GM13977 (cell line): ENCODE results near the gene REELD1.

Experiments used
- DNase-seq: peaks from one replicate; pipeline ENCODE4 v3.0.0; 2012; ENCODE audit warnings: low spot score
- in situ Hi-C: fragments of 300-500 bp; cut with MboI; formaldehyde crosslinking; loops from one replicate; pipeline ENCODE4 v1.12.0; 2022; ENCODE audit warnings: low sequenced_read_pairs, low pct_unique_long_range_greater_than_20kb, mixed read lengths, inconsistent platforms; ENCODE audit not compliant: unreplicated experiment
- TF ChIP-seq, protein P1 (sequence below): IDR thresholded peaks from 2 replicates; pipeline ENCODE4 v1.5.1; 2012; ENCODE audit warnings: mild to moderate bottlenecking, control low read depth; ENCODE audit not compliant: insufficient read depth; ENCODE audit errors: extremely low read depth, missing control alignments

The REELD1 gene

DNA sequence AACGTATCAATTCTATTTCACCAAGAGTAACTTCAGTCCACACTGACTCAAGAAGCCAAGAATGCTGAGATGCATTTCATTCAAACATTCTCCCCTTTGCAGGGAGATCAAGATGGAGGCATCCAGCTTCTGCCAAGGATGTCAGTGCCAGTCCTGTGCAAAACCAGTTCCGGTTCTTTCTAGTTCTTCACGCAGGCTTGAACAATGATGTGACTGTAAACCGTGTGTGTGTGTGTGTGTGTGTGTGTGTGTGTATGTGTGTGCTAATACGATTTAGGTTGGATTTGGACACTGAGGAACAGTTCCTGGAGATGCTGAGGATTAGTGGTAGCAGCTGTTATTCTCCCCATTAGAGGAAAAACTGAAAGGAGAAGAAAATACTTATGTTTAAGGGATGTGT lies at the start of gene REELD1:
Gene REELD1, plus strand, starts transcription at position 301 of the 400 bp plus-strand sequence. CDS start 2,415 bp downstream, outside the sequence.
- TF ChIP-seq, protein P1, sequence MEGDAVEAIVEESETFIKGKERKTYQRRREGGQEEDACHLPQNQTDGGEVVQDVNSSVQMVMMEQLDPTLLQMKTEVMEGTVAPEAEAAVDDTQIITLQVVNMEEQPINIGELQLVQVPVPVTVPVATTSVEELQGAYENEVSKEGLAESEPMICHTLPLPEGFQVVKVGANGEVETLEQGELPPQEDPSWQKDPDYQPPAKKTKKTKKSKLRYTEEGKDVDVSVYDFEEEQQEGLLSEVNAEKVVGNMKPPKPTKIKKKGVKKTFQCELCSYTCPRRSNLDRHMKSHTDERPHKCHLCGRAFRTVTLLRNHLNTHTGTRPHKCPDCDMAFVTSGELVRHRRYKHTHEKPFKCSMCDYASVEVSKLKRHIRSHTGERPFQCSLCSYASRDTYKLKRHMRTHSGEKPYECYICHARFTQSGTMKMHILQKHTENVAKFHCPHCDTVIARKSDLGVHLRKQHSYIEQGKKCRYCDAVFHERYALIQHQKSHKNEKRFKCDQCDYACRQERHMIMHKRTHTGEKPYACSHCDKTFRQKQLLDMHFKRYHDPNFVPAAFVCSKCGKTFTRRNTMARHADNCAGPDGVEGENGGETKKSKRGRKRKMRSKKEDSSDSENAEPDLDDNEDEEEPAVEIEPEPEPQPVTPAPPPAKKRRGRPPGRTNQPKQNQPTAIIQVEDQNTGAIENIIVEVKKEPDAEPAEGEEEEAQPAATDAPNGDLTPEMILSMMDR = no peak
- in situ Hi-C loops = no loop called here
- no peak for DNase-seq

DNA sequence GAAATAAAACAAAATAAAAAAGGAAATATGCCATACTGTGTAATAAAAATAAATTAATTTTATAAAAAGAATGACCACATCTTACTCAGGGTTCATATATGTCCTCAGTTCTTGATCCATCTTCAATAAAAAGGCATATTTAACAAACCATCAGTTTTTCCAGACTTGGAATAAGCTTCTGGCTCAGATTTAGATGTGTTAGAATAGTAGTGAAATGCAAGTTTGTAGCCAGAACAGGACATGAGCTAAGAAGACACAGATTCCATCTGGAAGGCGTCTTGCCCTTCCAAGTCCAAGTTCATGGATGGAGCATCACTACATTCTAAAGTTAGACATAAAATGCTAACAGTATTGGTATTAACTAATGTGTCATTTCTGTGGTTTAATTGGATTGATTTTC lies 49.1 kb upstream of the REELD1 start:
- in situ Hi-C loops = no loop called here
- TF ChIP-seq, protein P1 = no peak
- DNase-seq = no peak

DNA sequence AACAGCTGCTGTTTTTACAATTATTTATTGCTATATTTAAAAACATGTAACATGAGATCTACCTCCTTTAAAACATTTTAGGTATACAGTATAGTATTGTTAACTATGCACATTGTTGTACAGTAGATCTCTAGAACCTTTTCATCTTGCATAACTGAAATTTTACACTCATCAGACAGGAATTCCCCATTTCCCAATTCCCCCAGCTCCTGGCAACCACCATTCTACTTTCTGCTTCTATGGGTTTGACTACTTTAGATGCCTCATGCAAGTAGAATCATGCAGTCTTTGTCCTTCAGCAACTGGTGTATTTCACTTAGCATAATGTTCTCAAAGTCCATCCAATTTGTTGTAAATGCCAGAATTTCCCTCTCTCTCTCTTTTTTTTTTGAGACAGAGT lies 48.5 kb upstream of the REELD1 start:
- in situ Hi-C loops = no loop called here
- DNase-seq = no peak
- TF ChIP-seq, protein P1 = no peak

DNA sequence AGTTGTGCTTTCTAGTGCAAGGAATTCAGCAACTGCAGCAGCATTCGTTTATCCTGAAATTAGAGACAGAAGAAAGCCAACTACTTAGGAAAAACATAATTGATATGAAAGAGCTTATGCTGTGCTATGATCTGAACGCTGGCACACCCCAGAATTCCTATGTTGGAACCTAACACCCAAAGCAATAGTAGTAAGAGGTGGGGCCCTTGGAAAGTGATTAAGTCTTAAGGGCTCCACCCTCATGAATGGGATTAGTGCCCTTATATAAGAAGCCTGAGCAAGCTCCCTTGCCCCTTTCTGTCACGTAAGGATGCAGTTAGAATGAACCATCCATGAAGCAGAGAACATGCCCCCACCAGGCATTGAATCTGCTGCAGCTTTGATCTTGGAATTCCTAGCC lies 44.2 kb upstream of the REELD1 start:
- no peak for DNase-seq
- TF ChIP-seq, protein P1 = no peak
- in situ Hi-C loops = no loop called here

DNA sequence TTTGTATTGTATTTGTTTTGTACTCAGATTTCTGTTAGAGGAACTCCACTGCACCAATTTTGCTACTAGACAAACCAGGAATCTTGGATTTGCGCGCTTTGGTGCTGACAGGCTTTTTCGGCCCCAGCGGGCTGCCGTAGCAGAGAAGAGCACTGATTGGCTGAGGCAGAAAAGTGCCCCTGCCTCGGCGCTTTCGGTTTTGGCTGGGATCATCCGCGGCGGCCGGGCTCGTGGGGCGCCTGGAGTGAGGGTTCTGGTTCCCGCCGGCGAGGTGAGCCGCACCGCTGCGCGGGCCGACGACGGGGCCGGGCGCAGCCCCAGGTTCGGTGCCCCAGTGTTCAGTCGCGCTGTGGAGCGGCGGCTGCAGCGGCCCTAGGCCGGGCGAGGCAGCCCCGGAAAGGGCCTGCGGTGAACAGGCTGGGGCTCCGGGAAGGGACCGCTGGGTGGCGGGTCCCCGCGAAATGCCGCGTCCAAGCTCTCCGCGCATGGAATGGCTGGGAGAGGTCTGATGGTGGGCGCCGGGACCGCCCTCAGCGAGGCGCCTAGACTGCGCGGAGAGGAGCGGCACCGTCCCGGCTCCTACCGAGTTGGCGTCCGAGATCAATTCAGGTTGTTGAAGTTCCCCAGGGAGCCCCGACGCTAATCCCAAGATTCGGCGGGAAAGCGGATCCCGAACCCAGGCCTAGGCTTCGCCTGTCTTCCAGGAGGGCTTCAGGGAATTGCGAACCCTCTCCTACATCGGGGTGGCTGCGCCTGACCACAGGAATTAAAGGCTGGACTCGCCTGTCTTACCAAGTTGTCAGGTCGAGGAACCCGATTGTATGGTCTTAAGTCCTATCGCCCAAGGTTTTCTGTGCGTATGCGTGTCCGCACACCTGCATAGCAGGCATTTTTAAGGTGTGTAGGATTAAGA lies 38.5 kb upstream of the REELD1 start, which contains the start of gene LSM6:
Gene LSM6, plus strand, starts transcription at position 178 of the 913 bp plus-strand sequence. CDS start 7,204 bp downstream, outside the sequence.
- in situ Hi-C loops = no loop called here
- TF ChIP-seq, protein P1 = no peak
- peak; percentile 84 for DNase-seq

DNA sequence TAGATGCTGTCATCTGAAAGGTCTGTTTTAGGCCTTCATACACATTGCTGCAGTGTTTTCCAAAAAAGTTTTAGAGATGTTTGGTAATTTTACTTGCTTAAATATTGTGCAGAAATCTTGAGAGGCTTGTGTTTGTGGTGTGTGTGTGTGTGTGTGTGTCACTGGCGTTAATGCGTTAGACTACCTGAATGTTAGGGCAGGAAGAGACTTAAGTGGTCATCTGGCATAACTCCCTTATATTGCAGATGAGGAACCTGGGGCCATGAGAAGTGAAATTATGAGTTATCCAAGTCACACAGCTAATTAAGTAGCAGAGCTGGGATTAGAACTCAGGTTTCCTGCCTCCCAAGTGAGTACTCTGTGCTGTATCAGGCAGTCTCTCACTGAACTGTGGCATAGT lies 37.4 kb upstream of the REELD1 start:
- TF ChIP-seq, protein P1 = no peak
- in situ Hi-C loops = no loop called here
- no peak for DNase-seq
